GM12801 (cell line): Measurements from ENCODE around the gene NFKBIB.

Source experiments
- CTCF ChIP-seq: IDR thresholded peaks from one replicate; pipeline ENCODE4 v1.5.1; 2011; ENCODE audit warnings: control low read depth; ENCODE audit not compliant: insufficient read length; ENCODE audit errors: extremely low read depth

The NFKBIB gene

GRCh38 chr19:38944981-38945506 lies 45.3 kb downstream of the NFKBIB start:
- TF ChIP-seq CTCF = no peak

- TF ChIP-seq CTCF = no peak
Measured at GRCh38 chr19:38945562-38946228, 45.9 kb downstream of the NFKBIB start.

DNA sequence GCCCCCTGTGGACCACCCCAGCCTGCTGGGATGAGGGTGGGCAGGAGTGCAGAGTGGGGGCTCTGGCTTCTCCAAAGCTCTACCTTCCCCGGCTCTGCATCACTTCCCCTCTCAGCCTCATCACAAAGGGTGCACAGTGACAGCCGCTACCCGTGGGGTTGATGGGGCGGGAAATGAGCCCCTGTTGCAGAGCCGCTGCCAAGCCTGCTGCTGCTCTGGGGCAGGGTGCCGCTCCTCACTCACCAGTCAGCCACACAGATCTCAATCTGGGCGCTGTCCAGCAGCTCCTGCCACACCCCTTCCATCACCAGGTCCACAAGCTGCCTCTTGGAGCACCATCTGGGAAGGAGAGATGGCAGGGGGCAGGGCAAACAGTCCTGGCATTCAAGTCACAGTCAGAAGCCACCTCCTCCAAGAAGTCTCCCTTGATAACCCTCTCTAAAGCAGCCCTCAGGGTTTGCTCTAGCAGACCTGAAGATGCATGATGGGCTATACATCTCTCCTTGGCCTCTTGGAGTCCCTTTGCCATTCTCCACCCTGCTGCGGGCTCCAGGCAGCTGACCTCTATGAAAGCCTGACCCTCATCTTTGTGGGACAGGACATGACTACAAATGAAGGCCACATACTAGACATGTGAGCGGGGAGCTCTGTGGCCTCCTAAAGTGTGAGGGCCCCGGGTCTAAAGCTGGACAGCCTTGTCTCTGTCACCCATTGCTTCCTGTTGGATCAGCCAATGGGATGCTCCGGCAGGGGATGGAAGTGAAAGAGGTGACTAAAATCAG lies 46.7 kb downstream of the NFKBIB start:
- TF ChIP-seq CTCF = no peak

DNA sequence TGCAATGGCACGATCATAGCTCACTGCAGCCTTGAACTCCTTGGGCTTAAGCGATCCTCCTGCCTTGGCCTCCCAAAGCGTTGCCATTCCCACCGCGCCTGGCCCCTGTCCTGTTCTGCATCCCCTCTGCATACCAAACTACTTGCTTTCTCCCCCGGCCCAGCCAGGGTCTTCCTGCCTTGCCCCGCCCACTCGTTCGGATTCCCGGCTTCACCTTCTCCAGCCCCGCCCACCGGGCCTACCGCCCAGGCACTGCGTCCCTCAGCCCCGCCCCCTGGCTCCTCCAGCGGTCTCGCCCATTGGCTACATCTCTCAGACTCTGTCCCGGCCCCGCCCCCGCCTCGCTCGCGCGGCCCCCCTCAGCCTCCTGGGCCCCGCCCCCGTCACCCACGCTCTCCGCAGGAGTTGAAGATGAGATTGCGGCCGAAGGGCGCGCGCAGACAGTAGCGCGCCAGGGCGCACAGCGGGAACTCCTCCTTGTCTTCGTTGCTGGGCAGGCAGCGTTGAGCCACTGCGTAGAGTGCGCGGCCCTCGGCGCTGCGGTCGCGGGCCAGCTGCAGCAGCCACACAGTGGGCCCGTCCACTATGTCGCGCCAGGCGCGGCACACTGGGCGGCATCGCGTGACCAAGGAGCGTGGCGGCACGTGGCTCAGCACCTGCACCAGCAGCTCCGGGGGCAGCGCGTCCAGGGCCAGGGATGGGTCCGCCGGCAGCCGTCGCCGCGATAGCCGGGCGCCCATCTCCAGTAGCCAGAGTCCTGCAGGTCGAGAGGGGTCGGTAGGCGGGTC lies 50.0 kb downstream of the NFKBIB start:
- no peak for TF ChIP-seq CTCF

- TF ChIP-seq CTCF = no peak
Measured at GRCh38 chr19:38951187-38951586, 51.4 kb downstream of the NFKBIB start.

DNA sequence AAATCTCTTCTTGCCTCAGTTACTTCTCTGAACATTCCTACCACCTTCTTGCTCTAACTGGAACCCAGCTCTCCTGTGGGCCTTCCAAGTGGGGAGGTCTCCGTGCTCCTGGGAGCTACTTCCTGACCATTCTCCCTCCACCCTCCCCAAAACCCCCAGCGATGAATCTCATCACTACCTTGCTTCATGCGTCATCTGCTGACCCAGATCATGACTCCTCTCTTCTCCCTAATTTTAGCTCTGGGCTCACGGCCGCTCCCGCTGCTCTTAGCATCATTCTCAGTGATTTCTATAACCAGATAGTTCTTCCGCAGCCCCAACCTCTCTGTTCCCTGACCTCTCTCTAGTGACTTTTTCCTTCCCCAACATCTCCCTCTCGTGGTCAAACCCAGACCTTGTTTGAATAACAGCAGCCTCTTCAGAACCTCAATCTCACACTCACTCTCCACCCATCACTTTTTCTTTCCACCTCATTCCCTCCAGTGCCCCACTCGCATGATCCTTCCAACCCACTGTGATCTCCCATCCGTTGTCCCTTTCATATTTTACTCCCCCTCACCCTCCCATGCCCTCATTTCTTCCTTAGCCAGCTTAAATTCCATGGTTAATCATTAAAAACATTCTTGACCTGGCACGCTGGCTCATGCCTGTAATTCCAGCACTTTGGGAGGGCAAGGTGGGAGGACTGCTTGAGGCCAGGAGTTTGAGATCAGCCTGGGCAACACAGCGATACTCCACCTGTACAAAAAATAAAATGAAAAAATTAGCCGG lies 52.8 kb downstream of the NFKBIB start:
- no peak for TF ChIP-seq CTCF
